Keratinocyte (primary cell): ENCODE results near the gene SNRPF.
"Not testable (repeated sequence)": the region's sequence is repeated elsewhere in the genome, so short reads cannot be mapped to it uniquely, and the experiment has no call there.

Experiments
- EZH2 ChIP-seq: IDR thresholded peaks from one replicate; pipeline ENCODE4 v1.6.1; 2012; ENCODE audit warnings: inconsistent platforms, mild to moderate bottlenecking, low read length, moderate library complexity
- TF ChIP-seq, protein P1 (sequence below), 3 experiments: IDR thresholded peaks in 1 of 3; conservative IDR thresholded peaks in 1 of 3; optimal IDR thresholded peaks in 1 of 3; 2 replicates in 2 of 3; 3 replicates in 1 of 3; pipeline versions ENCODE3 to v1.5.1; 2011; ENCODE audit warnings: low read length in 3 of 3, mild to moderate bottlenecking in 3 of 3, moderate library complexity in 2 of 3, control low read depth in 1 of 3, inconsistent platforms in 1 of 3; ENCODE audit not compliant: insufficient read depth in 2 of 3; ENCODE audit errors: extremely low read depth in 1 of 3

DNA sequence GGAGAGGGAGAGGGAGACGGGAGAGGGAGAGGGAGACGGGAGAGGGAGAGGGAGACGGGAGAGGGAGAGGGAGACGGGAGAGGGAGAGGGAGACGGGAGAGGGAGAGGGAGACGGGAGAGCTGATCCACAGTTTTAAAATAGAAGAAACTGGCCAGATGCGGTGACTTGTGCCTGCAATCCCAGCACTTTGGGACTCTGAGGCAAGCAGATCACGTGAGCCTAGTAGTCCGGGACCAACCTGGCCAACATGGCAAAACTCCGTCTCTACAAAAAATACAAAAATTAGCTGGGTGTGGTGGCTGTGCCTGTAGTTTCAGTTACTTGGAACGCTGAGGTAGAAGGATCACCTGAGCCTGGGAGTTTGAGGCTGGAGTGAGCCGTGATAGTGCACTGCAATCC lies 16.3 kb upstream of the SNRPF start:
- TF ChIP-seq, protein P1, sequence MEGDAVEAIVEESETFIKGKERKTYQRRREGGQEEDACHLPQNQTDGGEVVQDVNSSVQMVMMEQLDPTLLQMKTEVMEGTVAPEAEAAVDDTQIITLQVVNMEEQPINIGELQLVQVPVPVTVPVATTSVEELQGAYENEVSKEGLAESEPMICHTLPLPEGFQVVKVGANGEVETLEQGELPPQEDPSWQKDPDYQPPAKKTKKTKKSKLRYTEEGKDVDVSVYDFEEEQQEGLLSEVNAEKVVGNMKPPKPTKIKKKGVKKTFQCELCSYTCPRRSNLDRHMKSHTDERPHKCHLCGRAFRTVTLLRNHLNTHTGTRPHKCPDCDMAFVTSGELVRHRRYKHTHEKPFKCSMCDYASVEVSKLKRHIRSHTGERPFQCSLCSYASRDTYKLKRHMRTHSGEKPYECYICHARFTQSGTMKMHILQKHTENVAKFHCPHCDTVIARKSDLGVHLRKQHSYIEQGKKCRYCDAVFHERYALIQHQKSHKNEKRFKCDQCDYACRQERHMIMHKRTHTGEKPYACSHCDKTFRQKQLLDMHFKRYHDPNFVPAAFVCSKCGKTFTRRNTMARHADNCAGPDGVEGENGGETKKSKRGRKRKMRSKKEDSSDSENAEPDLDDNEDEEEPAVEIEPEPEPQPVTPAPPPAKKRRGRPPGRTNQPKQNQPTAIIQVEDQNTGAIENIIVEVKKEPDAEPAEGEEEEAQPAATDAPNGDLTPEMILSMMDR (optimal IDR thresholded peaks at IDR 0.05 in 1 of 3, IDR thresholded peaks at IDR 0.05 in 1 of 3, conservative IDR thresholded peaks at IDR 0.05 in 1 of 3; ENCODE audit: extremely low read depth in 1 of 3, insufficient read depth in 2 of 3, low read length in 3 of 3) = not testable (repeated sequence)
- not testable (repeated sequence) for TF ChIP-seq EZH2
